ENCODE results near the gene MYH15.

GRCh38 chr3:108338901-108339545 is 171.4 kb downstream of the MYH15 start:
- no peak for TF ChIP-seq CTCF (IDR thresholded peaks at IDR 0.05; ENCODE audit: poor library complexity, severe bottlenecking)
- no peak for TF ChIP-seq TAF1 (IDR thresholded peaks at IDR 0.05; ENCODE audit: low read depth)
- no peak for TF ChIP-seq EZH2 (IDR thresholded peaks at IDR 0.05; ENCODE audit: borderline replicate concordance, insufficient read depth, low read length, poor library complexity, severe bottlenecking)
